Measurements from ENCODE around the gene LIPC. TPM values are rescaled to one million over a fixed set of nuclear protein-coding genes. Genes with fewer than 3 reads are reported as not detected.
A peak's percentile ranks its signal among the peaks of the same experiment; 100 is the strongest.

LIPC gene
- total RNA-seq, 3 donors from 2014 or later = 2.3 to 9.3 (median 3.4) TPM

DNA sequence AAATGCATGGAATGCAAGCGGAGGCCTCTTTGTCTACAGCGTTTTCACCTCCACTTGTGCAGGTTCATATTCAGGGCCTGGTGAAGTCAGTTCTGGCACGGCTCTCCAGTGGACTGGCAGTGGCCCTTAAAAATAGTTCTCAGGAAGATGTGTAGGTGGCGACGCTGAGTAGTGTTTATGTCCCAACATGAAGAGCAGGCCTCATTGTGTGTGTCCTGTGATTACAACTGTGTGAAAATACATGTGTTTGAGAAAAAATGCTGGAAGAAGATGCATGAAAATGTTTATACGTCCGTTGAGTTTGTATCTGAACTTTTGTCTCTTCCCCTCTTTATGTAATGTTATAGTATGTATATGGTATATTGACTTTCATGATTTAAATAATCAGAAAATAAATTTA is 7.2 kb downstream of the LIPC start:
- H3K4me3 ChIP-seq = no peak overlapping the region
- peaks cover 32% of the 10 kb centered on the region for H3K4me1 ChIP-seq (ENCODE audit: low read depth)
- no peaks in the 10 kb centered on the region for H3K36me3 ChIP-seq (ENCODE audit: low read depth)
- DNase-seq (peak in 1 of 3 donors; percentile 70), ATAC-seq (peak; percentile 67)
- no peaks in the 10 kb centered on the region for H3K9me3 ChIP-seq
- intact Hi-C loops (cut with DNase I, micrococcal nuclease) = no loop called here
- TF ChIP-seq, protein P1, sequence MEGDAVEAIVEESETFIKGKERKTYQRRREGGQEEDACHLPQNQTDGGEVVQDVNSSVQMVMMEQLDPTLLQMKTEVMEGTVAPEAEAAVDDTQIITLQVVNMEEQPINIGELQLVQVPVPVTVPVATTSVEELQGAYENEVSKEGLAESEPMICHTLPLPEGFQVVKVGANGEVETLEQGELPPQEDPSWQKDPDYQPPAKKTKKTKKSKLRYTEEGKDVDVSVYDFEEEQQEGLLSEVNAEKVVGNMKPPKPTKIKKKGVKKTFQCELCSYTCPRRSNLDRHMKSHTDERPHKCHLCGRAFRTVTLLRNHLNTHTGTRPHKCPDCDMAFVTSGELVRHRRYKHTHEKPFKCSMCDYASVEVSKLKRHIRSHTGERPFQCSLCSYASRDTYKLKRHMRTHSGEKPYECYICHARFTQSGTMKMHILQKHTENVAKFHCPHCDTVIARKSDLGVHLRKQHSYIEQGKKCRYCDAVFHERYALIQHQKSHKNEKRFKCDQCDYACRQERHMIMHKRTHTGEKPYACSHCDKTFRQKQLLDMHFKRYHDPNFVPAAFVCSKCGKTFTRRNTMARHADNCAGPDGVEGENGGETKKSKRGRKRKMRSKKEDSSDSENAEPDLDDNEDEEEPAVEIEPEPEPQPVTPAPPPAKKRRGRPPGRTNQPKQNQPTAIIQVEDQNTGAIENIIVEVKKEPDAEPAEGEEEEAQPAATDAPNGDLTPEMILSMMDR (IDR thresholded peaks at IDR 0.05) = no peak

DNA sequence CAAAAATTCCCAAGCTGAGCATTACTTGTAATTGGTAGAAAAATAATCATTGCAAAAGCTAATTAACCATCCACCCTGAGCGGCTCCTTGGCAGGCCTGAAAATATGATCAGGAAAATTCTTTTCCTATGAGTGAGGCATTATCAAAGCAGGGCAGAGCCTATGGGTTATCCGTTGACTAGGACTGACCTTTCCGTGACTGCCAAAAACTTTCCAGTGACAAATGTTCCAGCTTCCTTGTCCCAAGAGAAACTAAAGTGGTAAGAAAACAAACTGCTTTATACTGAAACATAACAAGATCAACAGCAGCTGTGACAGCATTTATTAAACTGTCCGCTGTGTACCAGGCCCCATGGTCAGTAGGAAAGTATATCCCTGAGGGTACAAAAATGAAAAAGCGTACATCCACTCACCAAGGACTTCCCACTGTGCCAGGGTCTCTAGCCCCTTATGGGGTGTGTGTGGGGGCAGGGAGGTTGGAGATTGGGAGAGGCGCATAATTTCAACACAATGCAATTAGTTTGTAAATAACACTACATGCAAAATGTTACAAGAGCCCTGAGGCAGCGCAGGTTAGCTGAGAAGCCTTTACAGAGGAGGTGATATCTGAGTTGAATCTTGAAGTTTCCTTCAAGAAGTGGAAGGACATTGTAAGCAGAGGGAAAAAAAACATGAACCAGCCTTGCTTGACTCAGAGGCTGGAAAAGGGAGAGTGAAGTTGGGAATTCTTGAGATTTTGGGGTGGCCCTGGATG is 8.5 kb downstream of the LIPC start:
- TF ChIP-seq, protein P1 (IDR thresholded peaks at IDR 0.05) = no peak
- peaks cover 32% of the 10 kb centered on the region for H3K4me1 ChIP-seq (ENCODE audit: low read depth)
- intact Hi-C loops (cut with DNase I, micrococcal nuclease) = loop anchor here in 1 of 2 donors (10.0 kb wide), 1 partner anchor 114 kb away; no protein-coding TSS in a partner anchor
- DNase-seq = no peak
- no peaks in the 10 kb centered on the region for H3K36me3 ChIP-seq (ENCODE audit: low read depth)
- peak; percentile 77 for ATAC-seq
- no peak overlapping the region for H3K4me3 ChIP-seq
- no peaks in the 10 kb centered on the region for H3K9me3 ChIP-seq

DNA sequence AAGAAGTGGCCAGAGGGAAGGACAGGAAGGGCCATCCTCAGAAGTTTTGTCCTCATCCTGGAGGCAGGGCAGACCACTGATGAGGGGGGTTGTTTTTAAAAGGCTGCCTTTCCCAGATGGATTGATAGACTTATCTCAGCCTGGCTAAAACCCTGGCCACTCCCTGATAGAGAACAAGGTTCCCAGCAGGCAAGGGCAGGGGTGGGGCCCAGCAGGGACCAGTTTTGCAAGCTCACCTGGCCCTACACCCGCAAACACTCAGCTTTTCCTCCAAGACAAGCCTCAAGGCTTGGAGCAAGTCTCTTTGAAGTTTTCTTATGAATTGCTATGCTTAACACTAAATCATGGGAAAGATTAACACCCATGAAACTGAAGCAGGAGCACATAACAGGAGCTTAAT is 9.1 kb downstream of the LIPC start:
- peak; percentile 82 to 83 (median 82) for DNase-seq
- peak; percentile 90 for ATAC-seq
- H3K4me3 ChIP-seq = no peak overlapping the region
- intact Hi-C loops (cut with DNase I, micrococcal nuclease) = loop anchor here in 1 of 2 donors (10.0 kb wide), 1 partner anchor 114 kb away; no protein-coding TSS in a partner anchor
- TF ChIP-seq, protein P1 (IDR thresholded peaks at IDR 0.05) = no peak
- H3K4me1 ChIP-seq (ENCODE audit: low read depth) = peaks cover 32% of the 10 kb centered on the region
- H3K9me3 ChIP-seq = no peaks in the 10 kb centered on the region
- no peaks in the 10 kb centered on the region for H3K36me3 ChIP-seq (ENCODE audit: low read depth)

DNA sequence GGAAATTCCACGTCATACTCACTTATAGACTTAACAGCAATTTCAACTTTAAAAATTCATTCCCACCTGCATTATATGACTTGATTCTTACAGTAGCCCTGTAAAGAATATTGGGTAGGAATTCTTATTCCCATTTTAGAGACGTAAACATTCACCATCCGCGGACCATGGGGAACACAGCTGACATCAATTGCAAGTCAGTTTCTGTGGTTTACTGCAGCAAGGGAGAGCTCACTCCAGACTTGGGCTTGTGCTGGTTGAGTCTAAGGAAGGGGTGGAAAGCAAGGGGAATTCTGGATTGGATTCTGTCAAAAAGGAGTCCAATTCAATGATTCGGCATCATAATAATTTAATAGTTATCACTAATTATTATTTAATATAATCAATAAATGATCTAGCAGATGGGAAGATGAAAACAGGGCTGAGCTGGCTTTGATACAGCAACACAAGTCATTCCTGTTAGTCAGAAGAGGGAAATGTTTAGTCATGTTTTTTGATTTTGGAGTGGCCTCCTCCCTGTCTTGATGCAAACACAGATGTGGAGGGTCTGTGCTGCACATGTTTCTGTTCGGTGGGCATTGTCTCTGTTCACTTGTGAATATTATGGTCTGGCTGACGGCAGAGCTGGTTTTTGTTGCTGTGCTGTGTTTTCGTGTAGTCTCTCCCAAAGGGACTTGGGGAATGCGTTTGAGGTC is 9.7 kb downstream of the LIPC start:
- Histone ChIP-seq H3K4me1 (ENCODE audit: low read depth) (peaks cover 32% of the 10 kb centered on the region), H3K36me3 (ENCODE audit: low read depth) (no peaks in the 10 kb centered on the region), H3K9me3 (no peaks in the 10 kb centered on the region), H3K4me3 (no peak overlapping the region)
- DNase-seq = no peak
- intact Hi-C loops (cut with DNase I, micrococcal nuclease) = loop anchor here in 1 of 2 donors (10.0 kb wide), 1 partner anchor 113 kb away; no protein-coding TSS in a partner anchor
- no peak for ATAC-seq
- TF ChIP-seq, protein P1 (IDR thresholded peaks at IDR 0.05) = no peak

DNA sequence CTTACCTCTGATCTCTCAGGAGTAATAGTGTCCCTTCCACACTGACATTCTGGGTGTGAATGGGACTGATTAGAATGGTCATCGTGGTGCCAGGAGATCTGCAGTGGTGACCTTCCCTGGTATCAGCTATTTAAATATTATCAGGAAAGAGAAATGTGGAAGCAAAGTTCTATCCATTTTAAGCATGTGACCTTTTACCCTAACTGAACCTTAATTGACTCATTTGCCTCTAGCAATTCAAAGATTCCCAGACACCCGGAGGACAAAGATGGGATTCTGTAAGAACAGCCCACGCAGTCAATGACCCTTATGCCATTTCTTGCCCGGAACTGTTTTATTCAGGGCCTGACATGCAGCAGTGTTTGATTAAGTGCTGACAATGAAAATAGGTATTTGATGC is 10.3 kb downstream of the LIPC start:
- intact Hi-C loops (cut with DNase I, micrococcal nuclease) = loop anchor here in 1 of 2 donors (10.0 kb wide), 1 partner anchor 113 kb away; no protein-coding TSS in a partner anchor
- H3K4me1 ChIP-seq (ENCODE audit: low read depth) = peaks cover 33% of the 10 kb centered on the region
- ATAC-seq (no peak), DNase-seq (no peak)
- no peak overlapping the region for H3K4me3 ChIP-seq
- TF ChIP-seq, protein P1 (IDR thresholded peaks at IDR 0.05) = no peak
- H3K36me3 ChIP-seq (ENCODE audit: low read depth) = no peaks in the 10 kb centered on the region
- H3K9me3 ChIP-seq = no peaks in the 10 kb centered on the region
